Stimulated activated CD8-positive, alpha-beta memory T cell treated with anti-CD3 and anti-CD28 coated beads, Interleukin-4, amount 100 ng/mL, for 4 hours (primary cell): Measurements from ENCODE around the gene NINJ2.

Experiments
- DNase-seq, 2 donors: peaks; one replicate each; pipeline ENCODE4 v3.0.0-alpha.2; 2020; ENCODE audit warnings: low read depth in 2 of 2, low spot score in 1 of 2

Gene NINJ2

DNA sequence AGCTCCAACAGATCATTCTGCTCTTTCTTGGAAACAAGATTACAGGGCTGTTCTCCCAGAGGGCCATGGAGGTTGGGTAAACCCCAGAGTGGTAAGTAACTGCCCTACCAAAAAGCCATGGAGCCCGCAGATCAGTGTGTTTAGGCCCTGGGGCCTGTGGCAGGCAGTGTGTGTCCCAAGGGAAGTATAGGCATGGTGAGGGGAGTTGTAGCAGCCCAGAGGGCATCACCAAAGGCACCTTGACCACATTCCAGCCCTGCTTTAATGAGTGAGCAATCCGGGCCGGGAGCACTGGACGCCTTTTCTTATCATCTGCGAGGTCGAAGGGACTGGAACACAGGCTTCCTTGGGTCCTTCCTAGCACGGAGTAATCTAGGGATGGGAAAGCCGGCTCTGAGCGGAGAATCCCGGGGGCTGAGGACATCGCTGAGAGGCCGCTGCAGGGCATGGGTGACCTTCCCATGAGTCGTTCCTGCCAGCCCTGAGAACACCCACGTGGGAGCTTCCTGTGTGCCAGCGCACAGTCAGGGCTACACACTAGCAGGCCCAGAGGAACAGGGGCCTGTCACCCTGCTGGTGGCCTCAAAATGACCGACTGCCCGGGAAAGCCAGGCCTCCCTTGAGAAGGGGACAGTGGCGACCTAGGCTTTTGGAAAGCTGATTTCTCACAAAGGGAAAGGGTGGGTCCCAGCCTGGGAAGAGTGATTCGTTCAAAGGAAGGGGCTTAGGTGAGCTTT is 91.3 kb downstream of the NINJ2 start:
- no peak for DNase-seq

DNA sequence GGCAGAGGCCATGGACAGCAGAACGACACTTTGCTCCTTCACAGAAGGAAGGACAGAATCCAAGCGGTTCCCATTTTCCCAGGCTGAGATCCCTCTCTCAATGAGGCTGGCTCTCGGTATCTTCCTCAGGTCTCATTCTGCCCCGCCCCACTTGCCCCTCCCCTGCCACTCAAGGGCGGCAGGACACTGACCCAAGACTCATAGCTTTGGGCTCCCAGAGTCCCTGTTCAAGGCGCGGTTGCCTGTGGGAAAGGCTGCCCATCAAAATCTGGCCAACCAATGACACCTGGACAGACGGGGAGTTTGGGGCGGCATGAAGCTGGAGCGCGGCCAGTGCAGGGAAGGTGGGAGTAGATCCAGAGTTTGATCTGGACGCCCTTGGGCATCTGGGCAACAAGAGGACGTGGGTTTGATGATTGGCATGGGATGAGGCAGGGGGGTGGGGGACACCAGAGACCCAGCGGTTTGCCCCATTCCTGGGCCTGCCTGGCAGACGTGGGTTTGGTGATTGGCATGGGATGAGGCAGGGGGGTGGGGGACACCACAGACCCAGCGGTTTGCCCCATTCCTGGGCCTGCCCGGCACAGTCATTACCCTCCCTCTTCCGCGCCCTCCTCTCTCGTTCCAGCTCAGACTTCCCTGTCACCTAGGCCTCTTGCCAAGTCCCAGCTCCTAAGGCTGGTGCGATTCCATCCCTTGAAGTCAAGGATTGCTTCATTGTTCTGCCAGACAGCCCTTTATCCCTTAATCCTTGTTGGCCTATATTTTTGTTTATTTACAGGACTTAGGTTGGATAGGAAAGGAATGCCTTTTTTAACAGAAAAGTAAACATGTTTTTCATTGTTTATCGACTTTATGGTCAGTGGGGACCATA is 92.1 kb downstream of the NINJ2 start:
- DNase-seq: no peak

DNA sequence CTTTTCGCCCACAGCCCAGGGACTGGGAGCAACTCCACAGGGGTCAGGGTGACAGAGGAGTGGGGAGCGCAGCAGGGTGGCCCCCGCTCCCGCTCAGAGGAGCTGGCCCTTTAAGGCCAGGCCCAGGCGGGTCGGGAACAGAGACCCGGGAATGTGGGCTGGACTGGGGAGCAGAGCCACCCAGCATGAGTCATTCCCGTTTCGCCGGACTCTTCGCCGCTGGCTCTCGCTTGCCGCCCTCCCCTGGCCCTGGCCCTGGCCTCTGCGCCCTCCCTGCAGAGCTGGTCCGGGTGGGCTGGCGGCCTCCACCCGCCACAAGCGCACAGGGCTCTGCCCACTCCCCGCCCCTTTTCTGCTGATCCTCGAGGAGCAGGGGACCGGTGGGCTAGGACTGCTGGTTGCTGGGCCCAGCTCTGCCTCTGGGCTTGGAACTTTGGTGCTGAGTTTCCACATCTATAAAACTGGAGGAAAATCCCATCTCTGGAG is 92.8 kb downstream of the NINJ2 start:
- DNase-seq: no peak

GRCh38 chr12:569803-570434 is 93.3 kb downstream of the NINJ2 start:
- DNase-seq: peak; percentile 70 to 77

DNA sequence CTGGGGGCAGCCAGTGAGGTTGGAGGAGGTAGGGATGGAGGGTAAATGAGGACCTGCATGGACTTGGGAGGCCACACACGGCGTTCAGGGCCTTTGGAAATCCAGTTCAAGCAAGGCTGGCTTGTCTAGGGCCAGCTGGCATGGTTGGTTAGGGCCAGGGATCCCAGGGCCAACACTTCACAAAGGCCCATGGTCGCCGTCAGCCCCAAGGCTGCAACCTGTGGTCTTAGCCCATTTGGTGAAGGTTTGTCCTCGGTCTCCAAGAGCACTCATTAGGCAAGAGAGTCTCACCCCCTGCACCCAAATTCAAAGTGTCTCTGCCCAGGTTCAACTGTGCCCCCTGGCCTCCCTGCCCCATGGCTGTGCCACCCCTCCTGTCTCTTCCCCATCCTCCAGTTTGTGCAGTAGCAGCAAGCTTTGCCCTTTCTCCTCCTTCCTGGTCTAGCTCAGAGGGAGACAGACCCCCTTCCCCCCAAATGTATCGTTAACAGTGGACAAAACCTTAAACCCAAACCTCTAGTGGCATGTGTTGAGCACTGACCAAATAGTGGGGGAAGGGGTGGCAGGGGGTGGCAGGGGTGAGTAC is 94.1 kb downstream of the NINJ2 start:
- no peak for DNase-seq

GRCh38 chr12:568486-568885 is 94.8 kb downstream of the NINJ2 start:
- DNase-seq: no peak

DNA sequence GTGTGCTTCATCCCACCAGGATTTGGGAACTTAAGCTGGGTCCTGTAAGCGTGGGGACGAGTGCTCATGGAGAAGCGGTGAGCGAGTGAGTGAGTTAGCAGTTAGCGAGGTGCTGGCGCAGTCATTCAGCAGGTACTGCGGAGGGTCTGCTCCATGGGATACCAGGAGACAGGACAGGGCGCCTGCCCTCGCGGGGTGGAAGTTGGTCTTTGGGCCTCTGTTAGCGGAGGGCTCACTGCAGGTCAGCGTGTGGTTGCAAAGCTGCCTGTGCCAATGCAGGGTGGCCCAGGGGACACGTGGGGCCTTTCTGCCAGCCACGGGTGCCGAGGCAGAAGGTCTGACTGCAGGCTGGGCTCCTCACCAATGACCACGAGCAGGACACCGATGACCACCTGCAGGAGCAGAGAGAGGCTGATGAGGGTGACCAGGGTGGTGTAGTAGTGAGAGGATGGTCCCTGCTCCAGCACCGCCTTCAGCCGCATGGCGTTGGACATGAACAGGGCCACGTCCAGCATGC is 97.6 kb downstream of the NINJ2 start:
- DNase-seq: no peak

DNA sequence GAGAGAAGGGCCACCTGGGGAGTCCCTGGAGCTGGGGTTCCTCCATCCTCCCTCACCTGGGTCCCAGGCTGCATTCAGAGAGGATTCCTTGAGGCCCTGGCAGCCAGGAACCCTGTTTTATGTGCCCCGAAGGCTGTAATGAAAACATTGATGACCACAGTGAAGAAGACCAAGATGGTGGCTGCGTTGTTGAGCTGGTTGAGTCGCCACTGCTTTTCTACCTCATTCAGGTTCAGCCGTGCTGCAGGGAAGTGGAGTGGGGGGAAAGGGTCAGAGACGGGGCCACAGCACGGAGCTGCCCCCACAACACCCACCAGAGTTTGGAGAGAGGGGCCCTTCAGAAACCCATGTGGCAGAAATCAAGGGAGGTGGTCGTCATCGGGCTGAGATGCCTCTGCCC is 98.1 kb downstream of the NINJ2 start:
- DNase-seq: no peak

- DNase-seq: no peak
Observed at GRCh38 chr12:563787-564298, 99.4 kb downstream of the NINJ2 start.

DNA sequence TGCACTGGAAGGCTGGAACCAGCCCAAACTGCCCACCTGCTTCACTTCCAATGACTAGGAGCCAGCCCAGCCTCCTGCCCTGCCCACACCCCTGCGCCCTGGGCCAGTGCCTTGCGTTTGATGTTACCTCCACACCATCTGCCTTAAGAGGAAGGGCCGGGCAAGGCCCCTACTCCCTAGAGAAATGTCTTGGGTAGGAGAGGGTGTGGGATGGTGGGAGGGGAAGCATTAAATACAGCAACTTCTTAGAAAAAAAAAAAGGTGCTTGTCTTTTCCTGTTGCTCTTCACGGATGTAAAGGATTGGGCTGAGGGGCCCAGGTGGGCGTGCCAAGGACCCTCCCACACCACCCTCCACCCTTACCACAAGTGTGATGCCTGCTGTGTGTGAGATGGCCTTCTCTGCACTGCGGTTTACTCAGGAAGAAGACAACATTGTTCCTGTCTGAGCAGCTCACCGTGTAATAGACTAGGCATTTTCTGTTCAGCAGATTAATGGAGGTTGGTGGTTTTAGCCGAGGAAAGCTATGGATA is 99.9 kb downstream of the NINJ2 start:
- peak in 1 of 2 donors; percentile 53 for DNase-seq

GRCh38 chr12:562634-563033 is 100.6 kb downstream of the NINJ2 start:
- no peak for DNase-seq

DNA sequence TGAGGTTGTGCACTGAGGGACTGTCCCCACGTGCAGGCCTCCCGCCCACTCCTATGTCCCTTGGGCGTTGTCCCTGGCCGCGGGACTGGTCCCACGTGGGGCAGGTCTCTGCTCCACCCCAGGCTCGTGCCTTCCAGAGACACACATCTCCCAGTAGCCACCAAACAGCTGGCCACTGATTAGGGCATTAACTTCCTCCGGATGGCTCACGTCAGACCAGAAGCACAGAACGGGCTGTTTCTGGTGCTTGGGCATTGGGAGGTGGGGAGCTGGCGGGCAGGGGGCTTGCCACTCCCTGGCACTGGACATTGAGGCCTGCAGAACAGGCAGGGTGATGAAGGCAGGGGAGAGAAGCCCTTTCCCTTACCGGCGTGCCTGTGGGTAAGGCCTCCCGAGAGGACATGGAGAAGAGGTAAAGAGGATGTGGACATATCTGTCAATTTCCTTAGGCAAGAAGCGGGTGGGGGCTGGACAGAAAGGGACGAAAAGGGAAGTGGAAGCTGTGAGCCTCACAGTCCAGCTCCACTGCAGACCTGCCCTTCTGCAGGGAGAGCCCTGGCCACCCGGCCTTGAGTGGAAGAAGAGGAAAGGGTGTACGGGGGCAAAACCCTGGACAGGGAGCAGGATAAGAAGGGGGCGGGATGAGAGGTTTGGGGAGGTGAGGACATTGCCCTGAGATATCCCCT is 101.2 kb downstream of the NINJ2 start:
- DNase-seq: no peak

- no peak for DNase-seq
Observed at GRCh38 chr12:561391-561705, 101.9 kb downstream of the NINJ2 start.

- no peak for DNase-seq
Observed at GRCh38 chr12:560691-561390, 102.4 kb downstream of the NINJ2 start.

GRCh38 chr12:559906-560455 is 103.3 kb downstream of the NINJ2 start:
- DNase-seq: no peak

GRCh38 chr12:559208-559905 is 103.9 kb downstream of the NINJ2 start:
- no peak for DNase-seq

GRCh38 chr12:558580-558979 is 104.7 kb downstream of the NINJ2 start:
- DNase-seq: no peak

GRCh38 chr12:556498-556897 is 106.7 kb downstream of the NINJ2 start:
- DNase-seq: no peak

DNA sequence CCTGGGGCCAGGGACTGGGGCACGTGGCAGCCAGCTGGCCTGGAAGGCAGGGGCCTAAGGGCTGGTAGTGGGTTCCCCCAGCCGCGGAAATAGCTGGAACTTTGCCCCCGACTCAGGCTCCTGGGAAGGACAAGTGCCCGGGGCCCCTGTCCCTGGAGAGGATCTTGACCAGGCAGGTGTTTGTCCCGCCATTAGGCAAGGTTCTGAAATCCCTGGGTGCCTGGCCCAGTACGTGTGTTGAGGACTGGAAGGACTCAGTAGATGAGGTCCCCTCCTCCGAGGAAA is 109.3 kb downstream of the NINJ2 start:
- DNase-seq: no peak
